Neural progenitor cell (in vitro differentiated cells): ENCODE measurements around the gene HOXA1. TPM values are rescaled to one million over a fixed set of nuclear protein-coding genes. Genes with fewer than 3 reads are reported as not detected.

Source experiments
- DNase-seq: peaks from one replicate; pipeline ENCODE4 v3.0.0-alpha.2; 2016; ENCODE audit warnings: low spot score
- H2AFZ ChIP-seq: fragments of 200-600 bp; sonication (generic); replicated peaks from 2 replicates; pipeline ENCODE4 v1.6.1; 2016; ENCODE audit warnings: antibody characterized with exemption
- H3F3A ChIP-seq: fragments of 200-600 bp; sonication (generic); 2 replicates; pipeline ENCODE4 v1.6.1; 2016; ENCODE audit warnings: antibody characterized with exemption, low read depth
- H3K27ac ChIP-seq: fragments of 200-600 bp; sonication (generic); 2 replicates; pipeline ENCODE4 v1.5.1; 2016; ENCODE audit warnings: mild to moderate bottlenecking
- H3K27me3 ChIP-seq: fragments of 200-600 bp; sonication (generic); 2 replicates; pipeline ENCODE4 v1.6.1; 2016; ENCODE audit warnings: mild to moderate bottlenecking, moderate library complexity
- H3K36me3 ChIP-seq: fragments of 200-600 bp; sonication (generic); 2 replicates; pipeline ENCODE4 v1.5.1; 2016
- H3K4me1 ChIP-seq: fragments of 200-600 bp; sonication (generic); 2 replicates; pipeline ENCODE4 v1.6.1; 2016; ENCODE audit warnings: mixed run types
- H3K4me2 ChIP-seq: fragments of 200-600 bp; sonication (generic); 2 replicates; pipeline ENCODE4 v1.6.1; 2016
- H3K4me3 ChIP-seq: fragments of 200-600 bp; sonication (generic); 2 replicates; pipeline ENCODE4 v1.5.1; 2016
- H3K79me2 ChIP-seq: fragments of 200-600 bp; sonication (generic); 2 replicates; pipeline ENCODE4 v1.6.1; 2016; ENCODE audit warnings: low read depth
- H3K9ac ChIP-seq: fragments of 200-600 bp; sonication (generic); 2 replicates; pipeline ENCODE4 v1.6.1; 2016
- H3K9me3 ChIP-seq: fragments of 200-600 bp; sonication (generic); 2 replicates; pipeline ENCODE4 v1.5.1; 2016; ENCODE audit warnings: low read depth
- H4K20me1 ChIP-seq: fragments of 200-600 bp; sonication (generic); 2 replicates; pipeline ENCODE4 v1.6.1; 2016; ENCODE audit warnings: low read depth
- H3K27ac Mint-ChIP-seq: 3 replicates; pipeline ENCODE4 v1.8.0; 2021; ENCODE audit warnings: mixed read lengths
- H3K27me3 Mint-ChIP-seq: 2 replicates; pipeline ENCODE4 v1.8.0; 2022; ENCODE audit warnings: low read depth, mild to moderate bottlenecking, inconsistent platforms, moderate library complexity, mixed read lengths; ENCODE audit not compliant: insufficient read depth
- H3K36me3 Mint-ChIP-seq: 3 replicates; pipeline ENCODE4 v1.8.0; 2021; ENCODE audit warnings: mixed read lengths
- H3K4me1 Mint-ChIP-seq: 3 replicates; pipeline ENCODE4 v1.8.0; 2021; ENCODE audit warnings: mixed read lengths
- H3K4me3 Mint-ChIP-seq: 3 replicates; pipeline ENCODE4 v1.8.0; 2021; ENCODE audit warnings: mild to moderate bottlenecking, moderate library complexity, mixed read lengths
- H3K9me3 Mint-ChIP-seq: 3 replicates; pipeline ENCODE4 v1.8.0; 2020; ENCODE audit warnings: mixed read lengths
- CTCF ChIP-seq: fragments of 200-600 bp; sonication (generic); IDR thresholded peaks from 2 replicates; pipeline ENCODE4 v1.5.1; 2017; ENCODE audit warnings: antibody characterized with exemption, mild to moderate bottlenecking
- EZH2 ChIP-seq: fragments of 200-600 bp; sonication (generic); IDR thresholded peaks from 2 replicates; pipeline ENCODE4 v1.6.1; 2017; ENCODE audit warnings: antibody characterized with exemption, mild to moderate bottlenecking, moderate library complexity
- EZH2phosphoT487 ChIP-seq: fragments of 200-600 bp; sonication (generic); IDR thresholded peaks from 2 replicates; pipeline ENCODE4 v1.6.1; 2017; ENCODE audit warnings: antibody characterized with exemption
- total RNA-seq: library from RNA; depleted of rRNA; stranded (reverse); fragments of >200 nt; gene quantifications from 2 replicates; pipeline ENCODE4 v1.2.3, GENCODE V29; 2015; ENCODE audit warnings: low replicate concordance

The HOXA1 gene
- total RNA-seq, 1 donor from 2014 or later: not detected

GRCh38 chr7:27104341-27105058 is 8.7 kb upstream of the HOXA1 start:
- Histone ChIP-seq H3K79me2 (no peaks in the 10 kb centered on the region), H3K9ac (no peak overlapping the region), H2AFZ (no peak overlapping the region), H3K4me2 (no peak overlapping the region), H3K27ac (no peak overlapping the region), H3K4me3 (no peak overlapping the region), H3F3A (peaks cover 33% of the 10 kb centered on the region), H3K36me3 (no peaks in the 10 kb centered on the region), H3K4me1 (no peaks in the 10 kb centered on the region), H4K20me1 (peaks cover 100% of the 10 kb centered on the region), H3K9me3 (no peaks in the 10 kb centered on the region), H3K27me3 (peaks cover 100% of the 10 kb centered on the region)
- no peak overlapping the region for H3K4me3 Mint-ChIP-seq
- H3K4me1 Mint-ChIP-seq: no peaks in the 10 kb centered on the region
- peak; percentile 13 for TF ChIP-seq EZH2
- TF ChIP-seq CTCF: no peak
- no peak for TF ChIP-seq EZH2phosphoT487
- H3K27ac Mint-ChIP-seq: no peak overlapping the region
- H3K27me3 Mint-ChIP-seq: peaks cover 97% of the 10 kb centered on the region
- peaks cover 5% of the 10 kb centered on the region for H3K9me3 Mint-ChIP-seq
- DNase-seq: no peak
- H3K36me3 Mint-ChIP-seq: no peaks in the 10 kb centered on the region

- Histone ChIP-seq H3K4me1 (no peaks in the 10 kb centered on the region), H4K20me1 (peaks cover 100% of the 10 kb centered on the region), H3K79me2 (no peaks in the 10 kb centered on the region), H3F3A (peaks cover 33% of the 10 kb centered on the region), H3K27ac (no peak overlapping the region), H3K27me3 (peaks cover 100% of the 10 kb centered on the region), H3K4me2 (no peak overlapping the region), H3K9ac (no peak overlapping the region), H3K36me3 (no peaks in the 10 kb centered on the region), H2AFZ (no peak overlapping the region), H3K9me3 (no peaks in the 10 kb centered on the region), H3K4me3 (no peak overlapping the region)
- H3K4me1 Mint-ChIP-seq: no peaks in the 10 kb centered on the region
- H3K4me3 Mint-ChIP-seq: peak overlapping the region; percentile 12
- peaks cover 97% of the 10 kb centered on the region for H3K27me3 Mint-ChIP-seq
- peaks cover 4% of the 10 kb centered on the region for H3K9me3 Mint-ChIP-seq
- no peak overlapping the region for H3K27ac Mint-ChIP-seq
- peak; percentile 97 for TF ChIP-seq EZH2phosphoT487
- TF ChIP-seq CTCF: no peak
- TF ChIP-seq EZH2: peak; percentile 100
- H3K36me3 Mint-ChIP-seq: no peaks in the 10 kb centered on the region
- peak; percentile 56 for DNase-seq
These were observed 7.9 kb upstream of the HOXA1 start for GRCh38 chr7:27103489-27104226.

- H3K9ac ChIP-seq: no peak within 1 kb of the TSS
- H3K36me3 ChIP-seq: no peaks in the 10 kb centered on the region
- TF ChIP-seq CTCF: no peak
- peak; percentile 87 for TF ChIP-seq EZH2phosphoT487
- no peak for TF ChIP-seq EZH2
- peaks cover 4% of the 10 kb centered on the region for H3K4me1 ChIP-seq
- Mint-ChIP-seq H3K9me3 (peaks cover 4% of the 10 kb centered on the region), H3K36me3 (no peaks in the 10 kb centered on the region), H3K27me3 (peaks cover 99% of the 10 kb centered on the region), H3K4me1 (no peaks in the 10 kb centered on the region), H3K4me3 (peak within 1 kb of the TSS; percentile 67), H3K27ac (no peak within 1 kb of the TSS)
- no peaks in the 10 kb centered on the region for H3K9me3 ChIP-seq
- no peak within 1 kb of the TSS for H3K4me3 ChIP-seq
- DNase-seq: peak; percentile 49
- no peak within 1 kb of the TSS for H2AFZ ChIP-seq
- H3K4me2 ChIP-seq: peak within 1 kb of the TSS; percentile 11
- peaks cover 100% of the 10 kb centered on the region for H4K20me1 ChIP-seq
- peaks cover 100% of the 10 kb centered on the region for H3K27me3 ChIP-seq
- no peak within 1 kb of the TSS for H3K27ac ChIP-seq
- H3F3A ChIP-seq: peaks cover 33% of the 10 kb centered on the region
- H3K79me2 ChIP-seq: no peaks in the 10 kb centered on the region
These were observed 7.0 kb upstream of the HOXA1 start, which contains the start of gene HOXA2 for GRCh38 chr7:27102581-27103442. Gene HOXA2, minus strand, starts transcription at chr7:27102683. Its CDS starts 183 bp downstream, at chr7:27102500.
